Esophagus squamous epithelium (tissue), 5 donors: ENCODE results near the gene RFC1. TPM values are rescaled to one million over a fixed set of nuclear protein-coding genes. Genes with fewer than 3 reads are reported as not detected.
"Not testable (repeated sequence)": the region's sequence is repeated elsewhere in the genome, so short reads cannot be mapped to it uniquely, and the experiment has no call there.

Source experiments
- DNase-seq: peaks from one replicate; lab custom pipeline; 2025; lab: John Stamatoyannopoulos, UW
- H3K27ac ChIP-seq, 4 donors: fragments of 200-600 bp; sonication (generic); one replicate each; pipeline ENCODE4 v1.5.1; 2016 to 2019; ENCODE audit warnings: mild to moderate bottlenecking in 1 of 4
- H3K27me3 ChIP-seq, 4 donors: fragments of 200-600 bp; sonication (generic); 1 replicate in 3 of 4; 2 replicates in 1 of 4; pipeline versions ENCODE4 v1.5.1 to v1.6.0; 2017 to 2021; ENCODE audit warnings: antibody characterized with exemption in 1 of 4
- H3K36me3 ChIP-seq, 3 donors: fragments of 200-600 bp; sonication (generic); one replicate each; pipeline ENCODE4 v1.5.1; 2016 to 2019
- H3K4me1 ChIP-seq, 3 donors: fragments of 200-600 bp; sonication (generic); one replicate each; pipeline ENCODE4 v1.5.1; 2017 to 2019
- H3K4me3 ChIP-seq, 4 donors: fragments of 200-600 bp; sonication (generic); 1 replicate in 3 of 4; 2 replicates in 1 of 4; pipeline ENCODE4 v1.5.1; 2016 to 2019; ENCODE audit warnings: mild to moderate bottlenecking in 2 of 4, moderate library complexity in 1 of 4
- H3K9me3 ChIP-seq, 3 donors: fragments of 200-600 bp; sonication (generic); one replicate each; pipeline ENCODE4 v1.5.1; 2016 to 2019
- CTCF ChIP-seq, 6 experiments: fragments of 450-650 bp in 4 of 6; fragments of 200-600 bp in 2 of 6; sonication (generic) in 2 of 6; IDR thresholded peaks; one replicate each; pipeline ENCODE4 v1.5.1; 2016 to 2019; ENCODE audit warnings: antibody characterized with exemption in 6 of 6, mild to moderate bottlenecking in 4 of 6, moderate library complexity in 4 of 6
- POLR2A ChIP-seq, 4 donors: fragments of 450-650 bp; IDR thresholded peaks; one replicate each; pipeline ENCODE4 v1.6.1; 2017; ENCODE audit warnings: antibody characterized with exemption in 4 of 4, mild to moderate bottlenecking in 4 of 4, moderate library complexity in 3 of 4
- WGBS, 2 donors: methylation state at CpG; one replicate each; pipeline ENCODE4 v1.1.5; 2018; 5-methylcytosine and 5-hydroxymethylcytosine counted together
- intact Hi-C: fragments of 100-400 bp; cut with DNase I; formaldehyde crosslinking; loops from one replicate; pipeline ENCODE4 v1.15.0; 2022
- total RNA-seq, 4 donors: library from RNA; depleted of rRNA; stranded (reverse); fragments of >200 nt; gene quantifications; one replicate each; pipeline ENCODE4 v1.1.0, GENCODE V29; 2016
- donor health status: DM: yes; HTN: yes; CAD: no.

Gene RFC1
- 10 to 100 TPM; 19.8 to 34.2 (median 25.4) TPM for total RNA-seq

DNA sequence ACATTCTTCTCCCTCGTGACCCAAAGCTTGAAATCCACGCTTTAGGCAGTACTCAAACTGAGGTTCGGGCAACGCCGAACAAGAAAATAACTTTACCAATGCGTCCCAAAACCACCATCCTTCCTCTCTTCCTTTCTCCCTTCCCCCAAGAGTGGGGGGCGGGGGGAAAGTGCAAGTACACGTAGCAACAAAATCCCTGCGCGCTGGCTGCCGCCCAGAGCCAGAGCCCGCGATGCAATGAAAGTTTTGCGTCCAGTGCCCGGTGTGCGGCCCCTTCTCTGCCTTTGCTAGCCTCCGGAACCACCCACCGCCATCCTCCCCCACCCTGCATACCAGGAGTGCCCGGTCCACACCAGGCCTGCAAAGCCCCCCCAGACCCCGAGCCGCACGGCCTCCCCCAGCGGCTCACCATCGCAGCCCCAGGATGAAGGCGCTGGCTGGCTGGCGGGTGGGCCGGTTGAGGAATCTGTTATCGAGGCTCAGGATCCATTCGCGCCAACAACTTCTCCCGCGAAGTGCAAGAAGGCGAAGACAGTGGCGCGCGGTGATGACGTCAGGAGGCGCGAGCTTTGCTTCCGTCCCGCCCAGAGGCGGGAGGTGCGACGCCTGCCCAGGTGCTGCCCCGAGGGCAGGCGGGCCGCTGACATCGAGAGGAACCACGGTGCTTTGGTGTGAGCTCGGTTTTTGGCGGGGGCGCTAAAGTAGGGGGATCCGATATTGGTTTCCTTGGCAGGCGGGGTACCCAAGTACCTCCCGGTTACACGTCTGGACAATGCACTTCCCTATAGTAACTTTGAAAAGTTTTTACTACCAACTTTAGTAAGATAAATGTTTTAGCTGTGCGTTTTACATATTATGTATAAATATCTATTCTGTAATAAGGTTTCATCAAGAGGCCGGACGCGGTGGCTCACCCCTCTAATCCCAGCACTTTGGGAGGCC, at the start of gene RFC1:
RFC1 (minus strand) TSS at position 533 of the 942 bp plus-strand sequence; CDS start at position 412, 121 bp downstream.
- Histone ChIP-seq H3K27ac (peak within 1 kb of the TSS; percentile 87 to 96 (median 94)), H3K36me3 (peaks cover 0 to 7% (median 0%) of the 10 kb centered on the region in 3 donors), H3K27me3 (no peaks in the 10 kb centered on the region), H3K9me3 (no peaks in the 10 kb centered on the region), H3K4me3 (peak within 1 kb of the TSS; percentile 85 to 99 (median 96)), H3K4me1 (peaks cover 11 to 39% (median 22%) of the 10 kb centered on the region in 3 donors)
- peak; percentile 55 for DNase-seq
- intact Hi-C loops, result no loop called here
- TF ChIP-seq CTCF (IDR thresholded peaks at IDR 0.05), result peak in 1 of 6 experiments; percentile 4
- TF ChIP-seq POLR2A (IDR thresholded peaks at IDR 0.05), result peak in 2 of 4 donors; percentile 19 to 66
- 2 to 8% methylated on average over 24 to 32 of the region's 60 CpGs for WGBS, 2 donors

DNA sequence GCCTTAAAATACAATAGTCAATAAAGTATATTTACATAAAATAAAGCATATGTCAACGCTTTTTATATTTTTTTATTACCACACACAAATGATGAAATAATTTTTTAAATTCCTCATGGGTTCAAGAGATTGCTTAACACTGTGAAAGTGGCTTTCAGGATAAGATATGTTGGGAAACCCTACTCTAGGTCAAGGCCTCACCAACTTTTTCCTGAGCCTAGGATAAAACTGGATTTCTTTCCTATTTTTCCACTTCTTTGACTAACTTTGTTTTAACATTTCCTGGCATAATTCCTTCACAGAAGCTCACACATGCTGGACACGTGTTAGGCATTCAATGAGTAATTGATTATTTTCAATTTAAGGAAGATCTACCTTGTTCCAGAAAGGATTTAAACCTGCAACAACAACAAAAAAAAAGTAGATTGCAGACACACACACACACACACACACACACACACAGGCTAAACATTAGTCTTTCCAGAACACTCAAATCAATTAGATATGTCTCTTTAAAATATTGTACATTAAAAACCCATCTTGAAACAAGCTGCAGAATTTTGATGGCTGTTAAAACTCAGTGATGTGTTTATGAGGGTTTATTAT, 49.6 kb upstream of the RFC1 start:
- no peak for TF ChIP-seq CTCF (IDR thresholded peaks at IDR 0.05)
- no peak for TF ChIP-seq POLR2A (IDR thresholded peaks at IDR 0.05)
- no peak for DNase-seq
- WGBS, 2 donors, result 42 to 56% methylated on average over 2 of the region's 2 CpGs

DNA sequence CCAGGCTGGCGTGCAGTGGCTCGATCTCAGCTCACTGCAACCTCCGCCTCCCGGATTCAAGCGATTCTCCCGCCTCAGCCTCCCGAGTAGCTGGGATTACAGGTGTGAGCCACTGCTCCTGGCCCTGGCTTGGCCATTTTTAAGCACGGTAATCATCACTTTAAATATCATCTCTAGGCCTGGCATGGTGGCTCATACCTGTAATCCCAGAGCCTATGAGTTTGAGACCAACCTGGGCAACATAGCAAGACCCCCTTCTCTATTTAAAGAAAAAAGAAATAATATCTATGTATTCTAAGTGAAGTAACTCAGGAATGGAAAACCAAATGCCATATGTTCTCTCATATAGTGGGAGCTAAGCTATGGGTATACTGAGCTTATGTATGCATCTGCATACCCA, 45.4 kb upstream of the RFC1 start:
- H3K9me3 ChIP-seq, H3K4me1 ChIP-seq, H3K4me3 ChIP-seq, H3K27ac ChIP-seq, intact Hi-C loops, DNase-seq, H3K36me3 ChIP-seq, H3K27me3 ChIP-seq: not testable (repeated sequence)
- 90 to 100% methylated on average over 7 to 8 of the region's 8 CpGs for WGBS, 2 donors

More for the DNA sequence above, 49.6 kb upstream of the RFC1 start:
- no peaks in the 10 kb centered on the region for H3K27me3 ChIP-seq
- H3K4me1 ChIP-seq, result no peaks in the 10 kb centered on the region
- no peaks in the 10 kb centered on the region for H3K36me3 ChIP-seq
- no peak overlapping the region for H3K4me3 ChIP-seq
- intact Hi-C loops, result no loop called here
- H3K9me3 ChIP-seq, result no peaks in the 10 kb centered on the region
- H3K27ac ChIP-seq, result no peak overlapping the region

- Histone ChIP-seq H3K4me3 (no peak overlapping the region), H3K27me3 (no peaks in the 10 kb centered on the region), H3K36me3 (no peaks in the 10 kb centered on the region), H3K9me3 (no peaks in the 10 kb centered on the region), H3K4me1 (no peaks in the 10 kb centered on the region), H3K27ac (no peak overlapping the region)
- no peak for DNase-seq
- TF ChIP-seq POLR2A (IDR thresholded peaks at IDR 0.05), result no peak
- TF ChIP-seq CTCF (IDR thresholded peaks at IDR 0.05), result no peak
- intact Hi-C loops, result no loop called here
- 46 to 50% methylated on average over 5 of the region's 5 CpGs for WGBS, 2 donors
Observed at GRCh38 chr4:39410415-39410814, 44.3 kb upstream of the RFC1 start.

- no peaks in the 10 kb centered on the region for H3K4me1 ChIP-seq
- intact Hi-C loops, result no loop called here
- 63 to 90% methylated on average over 1 of the region's 1 CpG for WGBS, 2 donors
- no peak for TF ChIP-seq POLR2A (IDR thresholded peaks at IDR 0.05)
- TF ChIP-seq CTCF (IDR thresholded peaks at IDR 0.05), result no peak
- no peaks in the 10 kb centered on the region for H3K36me3 ChIP-seq
- no peak overlapping the region for H3K27ac ChIP-seq
- H3K4me3 ChIP-seq, result no peak overlapping the region
- no peaks in the 10 kb centered on the region for H3K9me3 ChIP-seq
- no peaks in the 10 kb centered on the region for H3K27me3 ChIP-seq
- no peak for DNase-seq
Observed at GRCh38 chr4:39407584-39407885, 41.4 kb upstream of the RFC1 start.
